Fibroblast of skin of scalp (primary cell): ENCODE results near the gene FHOD3.

ENCODE experiments used
- DNase-seq: peaks from one replicate; pipeline ENCODE4 v3.0.0-alpha.2; 2013

FHOD3 gene

GRCh38 chr18:36323421-36323820, 25.9 kb downstream of the FHOD3 start:
- DNase-seq, result no peak

GRCh38 chr18:36325846-36326245, 28.3 kb downstream of the FHOD3 start:
- no peak for DNase-seq

- DNase-seq, result no peak
Observed at GRCh38 chr18:36326771-36327170, 29.3 kb downstream of the FHOD3 start.

- no peak for DNase-seq
Observed at GRCh38 chr18:36327352-36328316, 30.1 kb downstream of the FHOD3 start.

GRCh38 chr18:36328385-36328858, 30.9 kb downstream of the FHOD3 start:
- DNase-seq, result no peak

GRCh38 chr18:36328916-36329315, 31.4 kb downstream of the FHOD3 start:
- DNase-seq, result no peak

- no peak for DNase-seq
Observed at GRCh38 chr18:36329684-36330434, 32.3 kb downstream of the FHOD3 start.

- no peak for DNase-seq
Observed at GRCh38 chr18:36330435-36331052, 33.0 kb downstream of the FHOD3 start.

- no peak for DNase-seq
Observed at GRCh38 chr18:36331521-36331971, 34.0 kb downstream of the FHOD3 start.

GRCh38 chr18:36333414-36333813, 35.9 kb downstream of the FHOD3 start:
- DNase-seq, result no peak

- DNase-seq, result no peak
Observed at GRCh38 chr18:36334798-36335197, 37.3 kb downstream of the FHOD3 start.

- peak; percentile 34 for DNase-seq
Observed at GRCh38 chr18:36335476-36336279, 38.2 kb downstream of the FHOD3 start.

GRCh38 chr18:36337679-36338402, 40.3 kb downstream of the FHOD3 start:
- DNase-seq, result no peak

- no peak for DNase-seq
Observed at GRCh38 chr18:36338403-36338933, 41.0 kb downstream of the FHOD3 start.

- DNase-seq, result no peak
Observed at GRCh38 chr18:36340246-36340645, 42.7 kb downstream of the FHOD3 start.

GRCh38 chr18:36341944-36342343, 44.4 kb downstream of the FHOD3 start:
- DNase-seq, result no peak

- no peak for DNase-seq
Observed at GRCh38 chr18:36348331-36348730, 50.8 kb downstream of the FHOD3 start.

- DNase-seq, result no peak
Observed at GRCh38 chr18:36348971-36349417, 51.5 kb downstream of the FHOD3 start.

- no peak for DNase-seq
Observed at GRCh38 chr18:36349552-36349951, 52.0 kb downstream of the FHOD3 start.

GRCh38 chr18:36350251-36350651, 52.7 kb downstream of the FHOD3 start:
- DNase-seq, result no peak
